22Rv1 (cell line): ENCODE data around the gene SGK1.
"Not testable (repeated sequence)": the region's sequence is repeated elsewhere in the genome, so short reads cannot be mapped to it uniquely, and the experiment has no call there.

Experiments
- CTCF ChIP-seq: fragments of 450-650 bp; IDR thresholded peaks from 2 replicates; pipeline ENCODE4 v1.5.1; 2017; ENCODE audit warnings: mild to moderate bottlenecking
- ZFX ChIP-seq: fragments of 450-650 bp; IDR thresholded peaks from 2 replicates; pipeline ENCODE4 v1.6.1; 2017; ENCODE audit warnings: antibody characterized with exemption, borderline replicate concordance

GRCh38 chr6:134304381-134304780, 13.5 kb downstream of the SGK1 start:
- TF ChIP-seq CTCF, ZFX: not testable (repeated sequence)
